Subcutaneous adipose tissue (tissue), 4 donors: ENCODE results near the gene SNTB2. TPM values are rescaled to one million over a fixed set of nuclear protein-coding genes. Genes with fewer than 3 reads are reported as not detected.

ENCODE experiments used
- total RNA-seq, 4 donors: library from RNA; depleted of rRNA; stranded (reverse); fragments of >200 nt; gene quantifications; one replicate each; pipeline ENCODE4 v1.1.0, GENCODE V29; 2016
- TF ChIP-seq, protein P1 (sequence below): fragments of 450-650 bp; IDR thresholded peaks from one replicate; pipeline ENCODE4 v1.5.1; 2016; ENCODE audit warnings: low read depth, mild to moderate bottlenecking, control low read depth, antibody characterized with exemption, moderate library complexity

The SNTB2 gene
- total RNA-seq, 4 donors from 2014 or later, result 29.6 to 64.2 (median 47.1) TPM

DNA sequence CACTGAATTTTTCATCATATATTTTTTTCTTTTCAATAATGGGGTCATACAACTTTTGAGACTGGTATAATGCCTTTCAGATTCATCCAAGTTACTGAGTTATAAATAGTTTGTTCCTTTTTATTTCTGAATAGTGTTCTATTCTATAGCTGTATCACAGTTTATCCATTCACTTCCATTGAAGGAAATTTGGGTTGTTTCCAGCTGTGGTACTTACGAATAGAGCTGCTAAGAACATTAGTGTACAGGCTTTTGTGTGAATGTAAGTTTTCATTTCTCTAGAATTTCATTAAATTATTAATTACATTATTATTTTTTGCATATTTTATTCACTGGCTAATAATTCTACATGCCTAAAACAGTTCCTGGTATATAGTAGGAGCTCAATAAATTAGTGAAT, 52.9 kb downstream of the SNTB2 start:
- TF ChIP-seq, protein P1, sequence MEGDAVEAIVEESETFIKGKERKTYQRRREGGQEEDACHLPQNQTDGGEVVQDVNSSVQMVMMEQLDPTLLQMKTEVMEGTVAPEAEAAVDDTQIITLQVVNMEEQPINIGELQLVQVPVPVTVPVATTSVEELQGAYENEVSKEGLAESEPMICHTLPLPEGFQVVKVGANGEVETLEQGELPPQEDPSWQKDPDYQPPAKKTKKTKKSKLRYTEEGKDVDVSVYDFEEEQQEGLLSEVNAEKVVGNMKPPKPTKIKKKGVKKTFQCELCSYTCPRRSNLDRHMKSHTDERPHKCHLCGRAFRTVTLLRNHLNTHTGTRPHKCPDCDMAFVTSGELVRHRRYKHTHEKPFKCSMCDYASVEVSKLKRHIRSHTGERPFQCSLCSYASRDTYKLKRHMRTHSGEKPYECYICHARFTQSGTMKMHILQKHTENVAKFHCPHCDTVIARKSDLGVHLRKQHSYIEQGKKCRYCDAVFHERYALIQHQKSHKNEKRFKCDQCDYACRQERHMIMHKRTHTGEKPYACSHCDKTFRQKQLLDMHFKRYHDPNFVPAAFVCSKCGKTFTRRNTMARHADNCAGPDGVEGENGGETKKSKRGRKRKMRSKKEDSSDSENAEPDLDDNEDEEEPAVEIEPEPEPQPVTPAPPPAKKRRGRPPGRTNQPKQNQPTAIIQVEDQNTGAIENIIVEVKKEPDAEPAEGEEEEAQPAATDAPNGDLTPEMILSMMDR, result no peak

DNA sequence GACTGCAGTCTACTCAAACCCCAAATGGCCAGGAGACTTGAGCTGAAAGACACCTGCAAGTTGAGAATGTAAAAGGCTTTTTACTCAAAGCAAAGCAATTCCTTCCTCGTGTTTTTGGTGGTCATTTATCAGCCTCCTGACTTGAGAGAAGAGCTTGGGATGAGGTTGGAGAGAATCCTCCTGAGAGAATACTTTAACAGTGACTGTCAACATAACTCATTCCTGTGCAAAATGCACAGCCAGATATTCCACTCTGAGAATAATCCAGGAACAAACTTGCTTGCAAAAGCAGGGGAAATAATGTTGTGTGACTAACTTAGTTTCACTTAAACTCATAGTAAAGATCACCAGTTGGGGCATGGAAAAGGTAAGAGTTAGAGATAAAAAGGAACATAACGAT, 53.4 kb downstream of the SNTB2 start:
- TF ChIP-seq, protein P1, result no peak

DNA sequence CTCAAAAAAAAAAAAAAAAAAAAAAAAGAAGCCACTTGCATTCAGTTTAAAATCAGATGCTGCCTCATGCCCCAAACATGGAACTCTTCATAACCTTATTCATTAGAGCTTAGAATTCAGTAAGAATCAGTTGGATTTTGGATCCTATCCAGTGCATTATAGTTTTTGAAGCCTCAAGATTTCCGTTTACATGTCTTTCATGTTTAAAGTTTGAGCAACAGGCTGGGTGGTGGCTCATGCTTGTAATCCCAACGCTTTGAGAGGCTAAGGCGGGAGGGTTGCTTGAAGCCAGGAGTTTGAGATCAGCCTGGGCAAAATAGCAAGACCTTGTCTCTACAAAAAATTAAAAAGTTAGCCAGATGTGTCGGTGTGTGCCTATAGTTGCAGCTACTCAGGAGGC, 55.0 kb downstream of the SNTB2 start:
- TF ChIP-seq, protein P1, result no peak

DNA sequence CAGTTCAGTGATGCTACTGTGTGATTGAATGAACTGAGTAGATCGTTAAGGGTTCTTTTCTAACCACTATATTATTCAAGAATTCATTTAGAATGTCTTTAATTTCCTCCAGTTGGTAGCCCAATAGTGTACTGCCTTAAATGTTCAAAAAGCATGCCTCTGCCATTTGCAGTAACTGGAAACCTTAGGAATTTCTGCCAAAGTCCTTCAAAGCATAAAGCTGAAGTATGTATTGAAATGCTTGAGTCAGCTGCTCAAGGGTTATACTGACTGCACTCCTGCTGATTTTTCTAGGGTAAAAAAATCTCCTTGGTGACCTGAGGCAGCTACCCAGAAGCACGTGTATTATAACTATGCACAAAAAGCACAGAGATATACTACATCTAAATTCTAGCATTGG, 56.5 kb downstream of the SNTB2 start:
- TF ChIP-seq, protein P1, result no peak

DNA sequence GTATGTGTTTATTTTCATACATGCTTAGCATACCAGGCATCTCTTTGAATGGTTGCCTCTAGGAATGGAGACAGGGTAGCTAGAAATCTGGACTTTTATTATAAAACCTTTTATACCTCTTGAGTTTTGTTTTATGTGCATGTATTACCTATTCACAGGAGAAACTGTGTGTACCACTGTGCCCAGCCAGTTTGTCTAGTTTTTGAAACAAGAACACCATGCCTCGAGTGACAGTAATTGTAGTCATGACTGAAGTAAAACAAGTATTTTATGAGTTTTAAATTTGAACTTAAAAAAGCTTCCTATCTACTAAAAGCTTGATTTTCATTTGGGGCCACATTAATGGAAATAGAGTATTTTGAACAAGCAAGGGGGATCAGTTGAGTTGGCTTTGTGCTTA, 57.4 kb downstream of the SNTB2 start:
- TF ChIP-seq, protein P1, result no peak

DNA sequence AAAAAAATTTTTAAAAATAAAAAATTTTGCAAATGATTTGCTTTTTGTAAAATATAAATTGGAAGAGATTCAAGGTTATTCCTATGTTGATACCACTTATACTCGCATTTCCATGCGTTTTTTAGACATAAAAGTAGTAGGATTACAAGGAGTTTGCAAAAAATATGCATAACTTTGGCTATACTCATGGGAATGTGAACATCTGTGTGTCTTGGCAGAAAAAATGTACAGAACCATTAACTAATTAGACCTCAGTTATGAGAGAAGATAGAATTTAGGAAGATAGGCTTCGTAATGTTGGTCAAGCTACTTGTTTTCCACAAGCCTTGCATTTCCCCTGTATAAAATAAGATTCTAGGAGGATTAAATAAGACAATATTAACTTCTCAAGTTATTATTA, 63.1 kb downstream of the SNTB2 start:
- TF ChIP-seq, protein P1, result no peak

DNA sequence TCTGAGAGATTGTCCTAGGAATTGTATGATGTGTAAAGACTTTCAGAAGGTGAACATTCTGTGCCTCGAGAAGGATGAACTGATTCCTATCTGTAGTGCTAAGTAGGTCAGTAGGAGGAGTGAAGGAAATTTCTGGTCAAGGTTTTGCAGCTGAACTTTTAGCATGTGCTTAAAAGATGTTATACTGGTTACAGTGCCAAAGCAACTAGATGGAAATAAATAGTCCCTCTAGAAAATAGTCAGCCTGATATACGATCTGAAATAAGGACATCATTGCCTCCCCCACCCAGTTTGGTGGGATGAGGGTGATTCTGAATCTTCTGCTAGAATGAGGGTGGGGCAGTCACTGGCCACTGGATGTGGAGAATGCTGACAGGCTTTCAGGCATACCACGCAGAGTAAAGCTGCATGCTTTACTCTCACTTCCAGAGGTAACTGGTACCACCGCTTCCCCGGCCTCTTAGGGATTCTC, 66.9 kb downstream of the SNTB2 start:
- TF ChIP-seq, protein P1, result no peak
